Osteocyte (in vitro differentiated cells): ENCODE measurements around the gene PRIMPOL. TPM values are rescaled to one million over a fixed set of nuclear protein-coding genes. Genes with fewer than 3 reads are reported as not detected.

Experiments
- DNase-seq: peaks from one replicate; pipeline ENCODE4 v3.0.0; 2021; ENCODE audit warnings: mixed read lengths; ENCODE audit not compliant: unreplicated experiment; ENCODE audit errors: extremely low spot score
- H3K27ac Mint-ChIP-seq: one replicate; pipeline ENCODE4 v1.8.0; 2021; ENCODE audit warnings: mild to moderate bottlenecking, mixed read lengths; ENCODE audit not compliant: unreplicated experiment
- H3K27me3 Mint-ChIP-seq: one replicate; pipeline ENCODE4 v1.8.0; 2021; ENCODE audit warnings: mixed read lengths; ENCODE audit not compliant: unreplicated experiment
- H3K36me3 Mint-ChIP-seq: one replicate; pipeline ENCODE4 v1.8.0; 2021; ENCODE audit warnings: mixed read lengths; ENCODE audit not compliant: unreplicated experiment
- H3K4me1 Mint-ChIP-seq: one replicate; pipeline ENCODE4 v1.8.0; 2021; ENCODE audit warnings: mixed read lengths; ENCODE audit not compliant: unreplicated experiment
- H3K4me3 Mint-ChIP-seq: one replicate; pipeline ENCODE4 v1.8.0; 2021; ENCODE audit warnings: mild to moderate bottlenecking, moderate library complexity, mixed read lengths; ENCODE audit not compliant: unreplicated experiment
- H3K9me3 Mint-ChIP-seq: one replicate; pipeline ENCODE4 v1.8.0; 2021; ENCODE audit warnings: mixed read lengths; ENCODE audit not compliant: unreplicated experiment
- total RNA-seq: library from RNA; stranded (reverse); gene quantifications from 2 replicates; pipeline ENCODE4 v1.2.1, GENCODE V29; 2021
- TF ChIP-seq, protein P1 (sequence below): fragments of 200-600 bp; sonication (generic); IDR thresholded peaks from 2 replicates; pipeline ENCODE4 v1.5.0; 2021; ENCODE audit warnings: antibody characterized with exemption, mild to moderate bottlenecking, moderate library complexity

PRIMPOL gene
- total RNA-seq, 1 donor from 2014 or later, result 17.5 TPM

- DNase-seq, result no peak
- H3K4me3 Mint-ChIP-seq, result no peak overlapping the region
- H3K9me3 Mint-ChIP-seq, result no peaks in the 10 kb centered on the region
- H3K27ac Mint-ChIP-seq, result no peak overlapping the region
- H3K4me1 Mint-ChIP-seq, result peaks cover 22% of the 10 kb centered on the region
- H3K27me3 Mint-ChIP-seq, result no peaks in the 10 kb centered on the region
- no peaks in the 10 kb centered on the region for H3K36me3 Mint-ChIP-seq
- TF ChIP-seq, protein P1, sequence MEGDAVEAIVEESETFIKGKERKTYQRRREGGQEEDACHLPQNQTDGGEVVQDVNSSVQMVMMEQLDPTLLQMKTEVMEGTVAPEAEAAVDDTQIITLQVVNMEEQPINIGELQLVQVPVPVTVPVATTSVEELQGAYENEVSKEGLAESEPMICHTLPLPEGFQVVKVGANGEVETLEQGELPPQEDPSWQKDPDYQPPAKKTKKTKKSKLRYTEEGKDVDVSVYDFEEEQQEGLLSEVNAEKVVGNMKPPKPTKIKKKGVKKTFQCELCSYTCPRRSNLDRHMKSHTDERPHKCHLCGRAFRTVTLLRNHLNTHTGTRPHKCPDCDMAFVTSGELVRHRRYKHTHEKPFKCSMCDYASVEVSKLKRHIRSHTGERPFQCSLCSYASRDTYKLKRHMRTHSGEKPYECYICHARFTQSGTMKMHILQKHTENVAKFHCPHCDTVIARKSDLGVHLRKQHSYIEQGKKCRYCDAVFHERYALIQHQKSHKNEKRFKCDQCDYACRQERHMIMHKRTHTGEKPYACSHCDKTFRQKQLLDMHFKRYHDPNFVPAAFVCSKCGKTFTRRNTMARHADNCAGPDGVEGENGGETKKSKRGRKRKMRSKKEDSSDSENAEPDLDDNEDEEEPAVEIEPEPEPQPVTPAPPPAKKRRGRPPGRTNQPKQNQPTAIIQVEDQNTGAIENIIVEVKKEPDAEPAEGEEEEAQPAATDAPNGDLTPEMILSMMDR, result no peak
Measured at GRCh38 chr4:184727430-184727829, 77.9 kb downstream of the PRIMPOL start.

DNA sequence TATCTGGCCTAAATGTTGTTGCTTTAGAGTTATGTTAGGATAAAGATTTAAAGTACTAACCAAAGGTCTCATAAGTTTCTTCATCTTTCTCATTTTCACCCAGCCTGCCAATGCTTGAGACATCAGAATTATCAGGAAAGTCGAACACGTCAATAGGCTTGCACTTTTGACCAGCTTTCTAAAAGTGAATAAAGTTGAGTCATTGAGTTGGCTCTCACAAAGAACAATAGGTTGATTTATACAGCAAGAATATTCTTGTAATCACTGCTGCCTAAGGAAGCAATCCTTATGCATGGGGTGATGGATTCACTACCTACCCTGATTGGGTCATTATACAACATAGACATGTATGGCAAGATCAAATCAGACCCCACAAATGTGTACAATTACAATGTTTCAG is 79.3 kb downstream of the PRIMPOL start:
- Mint-ChIP-seq H3K4me1 (peaks cover 32% of the 10 kb centered on the region), H3K4me3 (no peak overlapping the region), H3K9me3 (no peaks in the 10 kb centered on the region), H3K36me3 (no peaks in the 10 kb centered on the region), H3K27ac (peak overlapping the region; percentile 6), H3K27me3 (no peaks in the 10 kb centered on the region)
- DNase-seq, result no peak
- TF ChIP-seq, protein P1, result no peak

- TF ChIP-seq, protein P1, result no peak
- DNase-seq, result no peak
- peaks cover 39% of the 10 kb centered on the region for H3K4me1 Mint-ChIP-seq
- H3K36me3 Mint-ChIP-seq, result no peaks in the 10 kb centered on the region
- H3K27ac Mint-ChIP-seq, result no peak overlapping the region
- H3K27me3 Mint-ChIP-seq, result no peaks in the 10 kb centered on the region
- H3K9me3 Mint-ChIP-seq, result no peaks in the 10 kb centered on the region
- H3K4me3 Mint-ChIP-seq, result no peak overlapping the region
Measured at GRCh38 chr4:184729946-184730345, 80.4 kb downstream of the PRIMPOL start.

DNA sequence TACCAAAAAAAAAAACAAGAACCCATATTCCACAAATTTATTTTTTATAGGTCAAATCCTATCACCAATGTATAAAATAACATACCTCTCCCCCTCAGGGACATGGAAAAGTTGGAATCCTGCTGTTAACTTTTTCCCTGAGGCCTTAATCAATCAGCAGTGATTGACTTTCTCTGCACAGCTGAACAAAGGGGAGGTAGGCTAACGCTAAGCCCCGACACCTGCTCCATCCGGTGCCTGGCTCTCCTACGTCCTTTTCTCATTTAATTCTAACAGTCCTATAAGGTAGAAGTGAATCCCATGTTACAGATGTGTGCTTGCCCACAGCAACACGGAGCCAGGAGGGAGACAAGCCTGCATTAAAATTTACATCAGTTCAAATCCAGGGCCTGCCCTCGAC is 81.5 kb downstream of the PRIMPOL start:
- TF ChIP-seq, protein P1, result no peak
- Mint-ChIP-seq H3K36me3 (no peaks in the 10 kb centered on the region), H3K27me3 (no peaks in the 10 kb centered on the region), H3K9me3 (no peaks in the 10 kb centered on the region), H3K4me1 (peaks cover 42% of the 10 kb centered on the region), H3K27ac (no peak overlapping the region), H3K4me3 (no peak overlapping the region)
- no peak for DNase-seq

DNA sequence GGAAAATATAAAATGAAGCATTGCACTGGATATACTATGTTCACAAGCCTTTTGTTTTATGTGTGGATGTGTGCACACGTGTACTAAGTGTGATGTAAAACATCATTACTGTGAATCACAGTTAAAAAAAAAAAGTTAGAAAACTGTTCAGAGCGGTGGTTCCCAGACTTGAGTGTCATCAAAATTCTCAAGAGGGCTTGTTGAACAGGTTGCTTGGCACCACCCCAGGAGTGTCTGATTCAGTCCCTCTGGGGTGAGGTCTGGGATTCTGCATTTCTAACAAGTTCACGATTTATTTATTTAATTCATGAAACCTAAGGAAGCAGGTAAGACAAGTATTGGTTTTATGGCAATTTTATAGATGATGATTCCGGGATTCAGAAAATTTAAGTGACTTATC is 82.6 kb downstream of the PRIMPOL start:
- H3K4me1 Mint-ChIP-seq, result peaks cover 42% of the 10 kb centered on the region
- no peaks in the 10 kb centered on the region for H3K9me3 Mint-ChIP-seq
- no peaks in the 10 kb centered on the region for H3K36me3 Mint-ChIP-seq
- TF ChIP-seq, protein P1, result no peak
- no peak for DNase-seq
- no peaks in the 10 kb centered on the region for H3K27me3 Mint-ChIP-seq
- H3K27ac Mint-ChIP-seq, result peak overlapping the region; percentile 34
- H3K4me3 Mint-ChIP-seq, result peak overlapping the region; percentile 95
